ENCODE measurements around the gene SLC39A11. TPM values are rescaled to one million over a fixed set of nuclear protein-coding genes. Genes with fewer than 3 reads are reported as not detected.

SLC39A11 gene
- total and polyA plus RNA-seq, 3 donors from 2014 or later = 11.4 to 18.6 (median 18.0) TPM

- intact Hi-C loops (cut with DNase I; ENCODE audit: low total_unique reads) = no loop called here
- no peaks in the 10 kb centered on the region for H3K36me3 ChIP-seq (ENCODE audit: low read depth, missing control alignments)
- DNase-seq = no peak
- no peaks in the 10 kb centered on the region for H3K9me3 ChIP-seq
- TF ChIP-seq CTCF (IDR thresholded peaks at IDR 0.05) = no peak
- no peak for TF ChIP-seq POLR2A (IDR thresholded peaks at IDR 0.05)
- WGBS, 2 donors = 89 to 90% methylated on average over 2 of the region's 2 CpGs
- H3K4me3 ChIP-seq = no peak overlapping the region
- no peak overlapping the region for H3K27ac ChIP-seq
- no peaks in the 10 kb centered on the region for H3K4me1 ChIP-seq
- H3K27me3 ChIP-seq = no peaks in the 10 kb centered on the region
Observed at GRCh38 chr17:72724267-72724666, 368.2 kb downstream of the SLC39A11 start.

- WGBS, 2 donors = 91 to 93% methylated on average over 7 of the region's 7 CpGs
- TF ChIP-seq CTCF (IDR thresholded peaks at IDR 0.05) (no peak), POLR2A (IDR thresholded peaks at IDR 0.05) (no peak)
- DNase-seq = no peak
- H3K36me3 ChIP-seq (ENCODE audit: low read depth, missing control alignments) = no peaks in the 10 kb centered on the region
- intact Hi-C loops (cut with DNase I; ENCODE audit: low total_unique reads) = no loop called here
- no peak overlapping the region for H3K27ac ChIP-seq
- no peaks in the 10 kb centered on the region for H3K4me1 ChIP-seq
- H3K9me3 ChIP-seq = no peaks in the 10 kb centered on the region
- H3K4me3 ChIP-seq = no peak overlapping the region
- no peaks in the 10 kb centered on the region for H3K27me3 ChIP-seq
Observed at GRCh38 chr17:72723711-72724110, 368.8 kb downstream of the SLC39A11 start.

GRCh38 chr17:72720494-72720825 is 372.0 kb downstream of the SLC39A11 start:
- no peak for DNase-seq
- Histone ChIP-seq H3K9me3 (no peaks in the 10 kb centered on the region), H3K4me1 (no peaks in the 10 kb centered on the region), H3K27me3 (no peaks in the 10 kb centered on the region), H3K4me3 (no peak overlapping the region), H3K36me3 (ENCODE audit: low read depth, missing control alignments) (no peaks in the 10 kb centered on the region), H3K27ac (no peak overlapping the region)
- WGBS, 2 donors = 100% methylated on average over 1 of the region's 1 CpG
- intact Hi-C loops (cut with DNase I; ENCODE audit: low total_unique reads) = no loop called here
- TF ChIP-seq CTCF (IDR thresholded peaks at IDR 0.05) (no peak), POLR2A (IDR thresholded peaks at IDR 0.05) (no peak)

GRCh38 chr17:72719578-72720493 is 372.7 kb downstream of the SLC39A11 start:
- Histone ChIP-seq H3K36me3 (ENCODE audit: low read depth, missing control alignments) (no peaks in the 10 kb centered on the region), H3K27ac (no peak overlapping the region), H3K4me3 (no peak overlapping the region), H3K9me3 (no peaks in the 10 kb centered on the region), H3K4me1 (no peaks in the 10 kb centered on the region), H3K27me3 (no peaks in the 10 kb centered on the region)
- intact Hi-C loops (cut with DNase I; ENCODE audit: low total_unique reads) = no loop called here
- no peak for DNase-seq
- 72 to 79% methylated on average over 21 to 24 of the region's 25 CpGs for WGBS, 2 donors
- no peak for TF ChIP-seq POLR2A (IDR thresholded peaks at IDR 0.05)
- no peak for TF ChIP-seq CTCF (IDR thresholded peaks at IDR 0.05)

GRCh38 chr17:72719206-72719577 is 373.3 kb downstream of the SLC39A11 start:
- no peak for DNase-seq
- WGBS, 2 donors = 77 to 92% methylated on average over 5 to 8 of the region's 8 CpGs
- Histone ChIP-seq H3K36me3 (ENCODE audit: low read depth, missing control alignments) (no peaks in the 10 kb centered on the region), H3K27me3 (no peaks in the 10 kb centered on the region), H3K9me3 (no peaks in the 10 kb centered on the region), H3K27ac (no peak overlapping the region), H3K4me3 (no peak overlapping the region), H3K4me1 (no peaks in the 10 kb centered on the region)
- intact Hi-C loops (cut with DNase I; ENCODE audit: low total_unique reads) = no loop called here
- TF ChIP-seq POLR2A (IDR thresholded peaks at IDR 0.05) = no peak
- TF ChIP-seq CTCF (IDR thresholded peaks at IDR 0.05) = no peak

All from testis (tissue), 3 donors.